ENCODE results near the gene GALNT1.

GALNT1 gene

GRCh38 chr18:35692866-35693265 lies 111.3 kb downstream of the GALNT1 start:
- DNase-seq (ENCODE audit: insufficient read length, low spot score) = no peak
- TF ChIP-seq POLR2A (IDR thresholded peaks at IDR 0.05; ENCODE audit: low read depth, low read length) = no peak
- no peak for FAIRE-seq

GRCh38 chr18:35693829-35694228 lies 112.3 kb downstream of the GALNT1 start:
- DNase-seq (ENCODE audit: insufficient read length, low spot score) = no peak
- no peak for TF ChIP-seq POLR2A (IDR thresholded peaks at IDR 0.05; ENCODE audit: low read depth, low read length)

GRCh38 chr18:35694808-35695207 lies 113.3 kb downstream of the GALNT1 start:
- no peak for DNase-seq (ENCODE audit: insufficient read length, low spot score)
- FAIRE-seq = no peak
- TF ChIP-seq POLR2A (IDR thresholded peaks at IDR 0.05; ENCODE audit: low read depth, low read length) = no peak

More at GRCh38 chr18:35693829-35694228, 112.3 kb downstream of the GALNT1 start:
- no peak for FAIRE-seq

- DNase-seq (ENCODE audit: insufficient read length, low spot score) (no peak), FAIRE-seq (no peak)
- TF ChIP-seq POLR2A (IDR thresholded peaks at IDR 0.05; ENCODE audit: low read depth, low read length) = no peak
These were observed 113.8 kb downstream of the GALNT1 start for GRCh38 chr18:35695384-35695783.

GRCh38 chr18:35695803-35696202 lies 114.3 kb downstream of the GALNT1 start:
- no peak for TF ChIP-seq POLR2A (IDR thresholded peaks at IDR 0.05; ENCODE audit: low read depth, low read length)
- FAIRE-seq = no peak

GRCh38 chr18:35696307-35696706 lies 114.8 kb downstream of the GALNT1 start:
- DNase-seq (ENCODE audit: insufficient read length, low spot score) (no peak), FAIRE-seq (no peak)
- no peak for TF ChIP-seq POLR2A (IDR thresholded peaks at IDR 0.05; ENCODE audit: low read depth, low read length)

More at GRCh38 chr18:35695803-35696202, 114.3 kb downstream of the GALNT1 start:
- no peak for DNase-seq (ENCODE audit: insufficient read length, low spot score)

GRCh38 chr18:35697869-35698268 lies 116.3 kb downstream of the GALNT1 start:
- FAIRE-seq (no peak), DNase-seq (ENCODE audit: insufficient read length, low spot score) (no peak)
- TF ChIP-seq POLR2A (IDR thresholded peaks at IDR 0.05; ENCODE audit: low read depth, low read length) = no peak

GRCh38 chr18:35703043-35703688 lies 121.6 kb downstream of the GALNT1 start:
- no peak for FAIRE-seq
- TF ChIP-seq POLR2A (IDR thresholded peaks at IDR 0.05; ENCODE audit: low read depth, low read length) = no peak
- DNase-seq (ENCODE audit: insufficient read length, low spot score) = no peak

- no peak for FAIRE-seq
These were observed 124.4 kb downstream of the GALNT1 start for GRCh38 chr18:35705988-35706387.

GRCh38 chr18:35707247-35707646 lies 125.7 kb downstream of the GALNT1 start:
- DNase-seq (ENCODE audit: insufficient read length, low spot score) (no peak), FAIRE-seq (no peak)
- TF ChIP-seq POLR2A (IDR thresholded peaks at IDR 0.05; ENCODE audit: low read depth, low read length) = no peak

More at GRCh38 chr18:35705988-35706387, 124.4 kb downstream of the GALNT1 start:
- TF ChIP-seq POLR2A (IDR thresholded peaks at IDR 0.05; ENCODE audit: low read depth, low read length) = no peak
- no peak for DNase-seq (ENCODE audit: insufficient read length, low spot score)

- TF ChIP-seq POLR2A (IDR thresholded peaks at IDR 0.05; ENCODE audit: low read depth, low read length) = no peak
- DNase-seq (ENCODE audit: insufficient read length, low spot score) (no peak), FAIRE-seq (no peak)
These were observed 126.1 kb downstream of the GALNT1 start for GRCh38 chr18:35707674-35708073.

- no peak for DNase-seq (ENCODE audit: insufficient read length, low spot score)
- TF ChIP-seq POLR2A (IDR thresholded peaks at IDR 0.05; ENCODE audit: low read depth, low read length) = no peak
- no peak for FAIRE-seq
These were observed 129.0 kb downstream of the GALNT1 start for GRCh38 chr18:35710581-35710980.

- no peak for TF ChIP-seq POLR2A (IDR thresholded peaks at IDR 0.05; ENCODE audit: low read depth, low read length)
- FAIRE-seq (no peak), DNase-seq (ENCODE audit: insufficient read length, low spot score) (no peak)
These were observed 129.7 kb downstream of the GALNT1 start for GRCh38 chr18:35711227-35711626.

- FAIRE-seq (no peak), DNase-seq (ENCODE audit: insufficient read length, low spot score) (no peak)
- no peak for TF ChIP-seq POLR2A (IDR thresholded peaks at IDR 0.05; ENCODE audit: low read depth, low read length)
These were observed 132.0 kb downstream of the GALNT1 start for GRCh38 chr18:35713545-35713944.

GRCh38 chr18:35714539-35714938 lies 133.0 kb downstream of the GALNT1 start:
- no peak for DNase-seq (ENCODE audit: insufficient read length, low spot score)
- no peak for FAIRE-seq
- TF ChIP-seq POLR2A (IDR thresholded peaks at IDR 0.05; ENCODE audit: low read depth, low read length) = no peak

Data from H54 (cell line).